Measurements from ENCODE around the gene LBHD2. TPM values are rescaled to one million over a fixed set of nuclear protein-coding genes. Genes with fewer than 3 reads are reported as not detected.
A peak's percentile ranks its signal among the peaks of the same experiment; 100 is the strongest.
"Not testable (repeated sequence)": the region's sequence is repeated elsewhere in the genome, so short reads cannot be mapped to it uniquely, and the experiment has no call there.

LBHD2 gene
- total RNA-seq, result not detected

- DNase-seq, result no peak
Observed at GRCh38 chr14:103084021-103084919, at the start of gene LBHD2. Gene LBHD2 (plus strand): TSS chr14:103084210. CDS start chr14:103086013, 1,803 bp downstream.

DNA sequence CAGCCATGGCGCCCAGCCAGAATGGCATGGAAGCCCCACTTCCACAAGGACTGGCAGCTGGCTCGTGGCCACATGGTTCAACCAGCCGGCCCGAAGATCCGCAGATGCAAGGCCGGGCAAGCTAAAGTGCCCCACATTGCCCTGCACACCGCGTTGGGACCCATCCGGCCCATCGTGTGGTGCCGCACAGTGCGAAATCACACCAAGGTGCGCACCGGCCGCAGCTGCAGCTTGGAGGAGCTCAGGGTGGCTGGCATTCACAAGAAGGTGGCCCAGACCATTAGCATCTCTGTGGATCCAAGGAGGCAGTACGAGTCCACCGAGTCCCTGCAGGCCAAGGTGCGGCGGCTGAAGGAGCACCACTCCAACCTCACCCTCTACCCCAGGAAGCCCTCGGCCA lies 42.5 kb upstream of the LBHD2 start:
- no peak for DNase-seq

GRCh38 chr14:103043257-103044015 lies 40.6 kb upstream of the LBHD2 start:
- no peak for DNase-seq

- DNase-seq, result no peak
Observed at GRCh38 chr14:103045371-103045869, 38.6 kb upstream of the LBHD2 start.

DNA sequence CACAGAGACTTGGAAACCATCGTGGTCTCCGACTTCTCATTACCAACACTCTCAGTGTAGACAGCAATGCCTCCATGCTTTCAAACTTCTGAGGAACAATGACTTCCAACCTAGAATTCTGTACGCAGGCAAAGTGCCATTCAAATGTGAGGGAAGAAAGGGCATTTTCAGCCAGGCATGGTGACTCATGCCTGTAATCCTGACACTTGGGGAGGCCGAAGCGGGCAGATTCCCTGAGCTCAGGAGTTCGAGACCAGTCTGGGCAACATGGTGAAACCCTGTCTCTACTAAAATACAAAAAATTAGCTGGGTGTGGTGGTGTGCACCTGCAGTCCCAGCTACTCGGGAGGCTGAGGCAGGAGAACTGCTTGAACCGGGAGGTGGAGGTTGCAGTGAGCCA lies 36.6 kb upstream of the LBHD2 start:
- DNase-seq, result not testable (repeated sequence)

DNA sequence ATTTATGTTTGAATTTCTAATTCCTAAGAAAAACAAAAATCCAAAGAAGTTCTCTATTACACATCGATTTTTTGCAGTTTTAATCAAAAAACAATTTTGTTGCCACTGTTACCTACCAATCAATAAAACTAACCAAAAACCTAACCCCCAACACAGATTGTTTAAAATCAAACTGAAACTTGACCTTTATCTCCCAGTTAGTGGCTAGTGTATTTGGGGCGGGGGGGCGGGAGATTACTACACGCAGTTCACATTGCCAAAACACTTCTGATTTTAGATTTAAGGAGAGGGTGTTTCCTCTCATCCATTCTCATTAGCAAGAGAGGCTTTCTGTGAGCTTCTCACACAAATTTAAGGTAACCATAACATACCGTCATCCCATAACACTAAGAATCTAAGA lies 33.1 kb upstream of the LBHD2 start:
- DNase-seq, result no peak

DNA sequence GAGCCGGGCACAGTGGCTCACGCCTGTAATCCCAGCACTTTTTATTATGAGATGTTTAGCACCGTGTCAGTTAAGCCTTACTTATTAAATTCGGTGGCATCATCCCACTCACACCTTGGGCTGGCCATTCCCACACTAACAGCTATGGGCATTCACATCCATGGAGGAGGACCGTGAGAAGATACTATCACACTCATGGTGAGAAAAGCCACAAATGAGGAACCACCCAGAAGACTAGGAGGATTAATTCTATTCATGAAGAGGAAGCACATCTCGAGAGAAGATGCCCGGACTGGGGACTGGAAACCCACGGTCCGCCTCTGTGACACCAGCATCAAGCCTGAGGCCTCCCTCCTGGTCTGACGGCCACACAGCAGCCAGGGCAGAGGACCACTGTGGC lies 31.6 kb upstream of the LBHD2 start:
- DNase-seq, result no peak

DNA sequence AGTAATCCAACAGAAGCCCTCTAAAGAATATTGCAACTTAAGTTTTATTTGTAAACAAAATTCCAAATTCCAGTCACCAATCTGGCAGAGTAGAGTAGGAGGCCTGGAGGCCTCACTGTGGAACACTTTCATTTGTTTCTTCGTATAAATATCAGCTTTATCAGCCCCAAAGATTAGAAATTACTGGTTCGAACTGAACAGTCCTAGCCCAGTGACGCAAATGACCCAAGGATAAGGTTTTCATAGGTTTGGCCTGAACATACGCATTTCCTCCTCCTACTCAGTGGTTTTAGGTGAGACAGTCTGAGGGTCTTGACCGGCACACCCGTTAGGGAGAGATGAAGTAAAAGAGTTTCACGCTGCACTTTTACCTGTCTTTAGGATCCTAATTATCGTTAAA lies 28.3 kb upstream of the LBHD2 start:
- no peak for DNase-seq

DNA sequence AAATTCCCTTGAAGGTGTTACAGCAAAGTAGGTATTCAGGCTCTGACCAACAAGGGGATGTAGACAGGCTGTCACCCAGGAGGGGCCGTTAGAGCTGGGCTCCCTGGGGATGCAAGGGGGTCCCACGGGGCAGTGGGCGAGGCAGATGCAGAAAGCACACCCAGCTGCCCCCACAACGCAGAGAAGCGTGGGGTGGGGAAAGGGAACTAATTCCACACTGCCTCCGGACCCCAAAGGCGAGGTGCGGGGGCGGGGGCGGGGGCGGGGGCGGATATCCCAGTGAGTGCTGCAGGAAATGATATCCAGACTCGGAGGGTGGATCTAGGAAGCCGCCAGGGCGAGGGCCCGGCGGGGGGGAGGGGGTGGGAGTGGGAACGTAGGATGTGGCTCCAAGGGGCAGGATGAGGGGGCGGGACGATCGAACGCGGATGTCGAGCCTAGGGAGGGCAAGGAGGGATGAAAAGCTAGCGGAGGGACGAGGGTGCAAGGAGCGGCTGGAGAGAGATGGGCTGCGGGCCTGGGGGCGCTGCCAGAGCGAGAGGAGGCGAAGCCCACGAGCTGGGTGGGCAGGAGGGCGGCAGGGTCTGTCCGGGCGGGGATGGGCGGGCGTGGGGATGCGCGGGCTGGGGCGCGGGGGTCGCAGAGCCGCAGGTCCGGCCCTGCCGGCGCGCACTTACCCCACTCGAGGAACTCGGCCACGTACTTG lies 27.5 kb upstream of the LBHD2 start:
- DNase-seq, result no peak

DNA sequence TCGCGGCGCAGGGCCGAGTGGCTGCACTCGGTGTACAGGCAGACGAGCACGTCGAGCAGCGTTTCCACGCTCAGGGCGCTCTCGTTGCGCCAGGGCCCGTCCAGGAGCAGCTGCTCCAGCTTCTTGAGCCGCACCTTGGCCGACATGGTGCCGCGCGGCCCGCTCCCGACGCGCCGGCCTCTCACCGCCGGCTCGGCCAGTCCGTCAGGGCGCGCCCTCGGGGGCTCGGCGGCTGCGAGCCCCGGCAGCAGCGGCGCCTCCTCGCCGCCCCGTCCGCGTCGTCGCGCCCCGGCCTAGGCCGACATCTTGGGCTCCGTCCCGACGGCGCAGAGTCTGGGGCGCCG lies 27.0 kb upstream of the LBHD2 start:
- no peak for DNase-seq

DNA sequence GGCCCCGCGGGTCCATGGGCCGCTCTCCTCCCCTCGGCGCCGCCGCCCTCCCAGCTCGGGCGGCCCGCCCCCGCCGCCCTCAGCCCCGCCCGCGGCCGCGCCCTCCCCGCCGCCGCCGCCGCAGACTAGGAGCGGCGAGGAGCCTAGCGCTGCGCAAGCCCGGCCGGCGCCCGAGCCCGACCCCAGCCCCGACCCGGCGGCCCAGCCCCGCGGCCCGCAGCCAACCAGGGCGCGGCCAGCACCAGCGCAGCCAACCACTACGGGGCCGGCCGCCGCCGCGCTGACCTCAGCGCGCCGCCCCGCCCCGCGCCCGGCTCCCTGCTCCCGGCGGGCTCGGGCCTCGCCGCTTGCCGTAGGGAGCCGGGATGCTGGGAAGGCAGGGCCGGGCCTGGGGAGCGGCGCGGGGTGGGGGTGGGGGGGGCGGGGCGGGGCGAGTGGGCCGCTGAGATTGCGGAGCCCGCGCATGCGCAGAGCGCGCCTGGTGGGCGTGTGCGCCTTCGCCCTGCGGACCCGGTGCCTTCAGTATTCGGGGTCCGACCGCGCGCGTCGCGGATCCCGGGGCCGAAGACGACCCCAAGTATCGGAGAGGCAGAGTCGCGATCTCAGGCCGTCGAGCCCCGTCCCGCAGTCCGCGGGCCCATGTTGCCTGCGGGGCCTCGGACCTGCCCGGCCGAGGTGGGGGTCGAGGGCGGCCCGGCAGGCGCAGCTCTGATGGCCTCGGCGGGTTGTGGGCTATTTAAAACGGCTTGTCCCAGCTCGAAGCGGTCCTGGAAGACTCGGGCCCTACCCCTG lies 26.4 kb upstream of the LBHD2 start, which contains the start of gene CDC42BPB:
Gene CDC42BPB (minus strand): TSS at position 178 of the 792 bp plus-strand sequence. CDS start 376 bp downstream, outside the sequence.
- DNase-seq, result peak; percentile 80

DNA sequence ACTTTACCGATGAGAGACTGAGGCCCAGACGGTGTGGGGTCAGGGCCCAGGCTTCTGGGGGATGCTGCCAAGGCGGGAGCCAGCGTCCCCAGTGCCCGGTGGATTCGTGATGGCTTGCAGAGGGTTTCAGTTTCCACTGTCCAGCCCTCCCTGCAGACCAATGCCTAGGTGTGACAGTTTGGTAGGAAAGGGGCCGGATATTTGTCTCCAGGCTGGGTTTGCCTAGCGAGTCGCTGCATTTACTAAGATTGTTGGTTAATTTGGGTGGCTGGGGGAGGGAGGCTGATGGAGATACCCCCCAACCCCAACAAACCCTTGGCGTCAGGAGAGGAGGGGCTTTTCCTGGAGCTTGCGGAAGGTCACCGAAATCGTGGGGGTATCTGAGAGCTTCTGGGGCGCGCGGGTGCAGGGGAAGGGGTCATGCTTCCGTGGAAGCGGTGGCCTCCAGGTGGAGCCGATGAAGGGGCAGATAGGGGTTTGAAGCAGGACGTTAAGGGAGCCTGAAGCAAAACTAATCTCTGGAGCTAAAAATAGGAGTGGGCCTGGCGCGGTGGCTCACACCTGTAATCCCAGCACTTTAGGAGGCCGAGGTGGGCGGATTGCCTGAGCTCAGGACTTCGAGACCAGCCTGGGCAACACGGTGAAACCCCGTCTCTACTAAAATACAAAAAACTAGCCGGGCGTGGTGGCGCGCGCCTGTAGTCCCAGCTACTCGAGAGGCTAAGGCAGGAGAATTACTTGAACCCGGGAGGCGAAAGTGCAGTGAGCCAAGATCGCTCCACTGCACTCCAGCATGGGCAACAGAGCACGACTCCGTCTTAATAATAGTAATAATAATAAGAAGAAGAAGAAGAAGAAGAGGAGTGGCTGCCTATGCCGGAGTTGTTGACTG lies 25.6 kb upstream of the LBHD2 start:
- DNase-seq, result no peak

DNA sequence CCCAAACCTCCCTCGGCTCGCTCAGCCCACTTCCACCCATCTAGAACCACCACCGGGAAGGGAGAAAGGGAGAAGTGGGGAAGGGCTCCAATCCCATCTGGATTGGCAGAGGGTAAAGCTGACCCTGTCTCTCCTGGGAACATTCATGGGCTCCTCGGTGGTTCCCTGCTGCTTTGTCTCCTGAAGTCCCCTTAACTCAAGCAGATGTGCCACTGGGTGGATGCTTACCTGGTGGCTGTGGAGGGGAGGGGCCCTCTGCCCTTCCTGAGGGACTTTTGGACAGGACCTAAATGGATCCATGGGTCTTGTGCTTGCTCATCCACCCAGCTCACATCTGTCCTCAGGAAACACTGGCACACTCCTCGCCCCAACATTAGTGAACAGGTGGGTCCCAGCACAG lies 24.5 kb upstream of the LBHD2 start:
- DNase-seq, result no peak

- DNase-seq, result no peak
Observed at GRCh38 chr14:103061482-103061976, 22.5 kb upstream of the LBHD2 start.

DNA sequence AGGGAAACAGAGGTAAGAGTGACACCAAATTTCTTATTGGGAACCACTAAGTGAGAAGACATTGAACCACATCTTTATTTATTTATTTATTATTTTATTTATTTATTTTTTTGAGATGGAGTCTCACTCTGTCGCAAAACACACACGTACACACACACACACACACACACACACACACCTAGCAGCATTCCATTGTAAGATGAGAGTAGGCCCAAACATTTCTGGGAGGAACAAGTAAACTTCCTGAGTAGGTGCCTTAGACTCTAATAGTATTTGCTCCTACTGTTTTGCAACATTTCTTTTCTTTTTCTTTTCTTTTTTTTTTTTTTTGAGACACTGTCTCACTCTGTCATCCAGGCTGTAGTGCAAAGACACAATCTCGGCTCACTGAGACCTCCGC lies 19.6 kb upstream of the LBHD2 start:
- DNase-seq, result no peak

DNA sequence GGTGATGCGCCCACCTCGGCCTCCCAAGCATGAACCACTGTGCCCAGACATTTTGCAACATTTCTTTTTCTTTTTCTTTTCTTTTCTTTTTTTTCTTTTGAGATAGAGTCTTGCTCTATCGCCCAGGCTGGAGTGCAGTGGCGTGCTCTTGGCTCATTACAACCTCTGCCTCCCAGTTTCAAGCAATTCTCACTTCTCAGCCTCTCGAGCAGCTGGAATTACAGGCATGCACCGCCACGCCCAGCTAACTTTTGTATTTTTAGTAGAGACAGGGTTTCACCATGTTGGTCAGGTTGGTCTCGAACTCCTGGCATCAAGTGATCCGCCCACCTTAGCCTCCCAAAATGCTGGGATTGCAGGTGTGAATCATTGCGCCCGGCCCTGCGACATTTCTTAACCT lies 19.0 kb upstream of the LBHD2 start:
- no peak for DNase-seq

DNA sequence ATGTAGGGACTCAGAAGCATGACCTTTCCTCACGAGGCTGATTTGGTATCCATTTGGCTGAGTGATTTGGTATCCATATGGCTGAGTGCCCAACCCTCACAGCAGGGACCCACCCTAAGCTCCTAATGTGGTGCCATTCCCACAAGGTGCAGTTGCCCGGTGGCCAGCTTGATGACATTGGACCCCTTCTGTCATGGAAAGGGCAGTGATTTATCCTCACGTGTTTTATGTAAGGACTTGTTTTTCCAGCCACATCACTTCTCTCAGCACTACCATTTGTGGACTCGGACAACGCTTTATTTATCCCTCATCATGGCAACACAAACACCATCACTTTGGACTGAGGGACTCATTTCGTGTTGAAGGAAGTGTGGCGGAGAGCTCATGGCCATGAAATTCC lies 18.1 kb upstream of the LBHD2 start:
- no peak for DNase-seq

GRCh38 chr14:103066399-103066798 lies 17.6 kb upstream of the LBHD2 start:
- no peak for DNase-seq

- no peak for DNase-seq
Observed at GRCh38 chr14:103067231-103067954, 16.6 kb upstream of the LBHD2 start.

Data from occipital lobe (tissue), 2 donors.